ENCODE measurements around the gene LDLRAD4.

The LDLRAD4 gene

GRCh38 chr18:13336841-13337240, 118.3 kb downstream of the LDLRAD4 start:
- ATAC-seq, result no peak
- no peak for TF ChIP-seq GLIS3 (CRISPR knock-in tag; IDR thresholded peaks at IDR 0.05)

- TF ChIP-seq CSRNP3 (CRISPR knock-in tag; IDR thresholded peaks at IDR 0.05) (no peak), OSR1 (CRISPR knock-in tag; IDR thresholded peaks at IDR 0.05) (no peak), TSHZ2 (CRISPR knock-in tag; IDR thresholded peaks at IDR 0.05) (no peak), CSDC2 (CRISPR knock-in tag; IDR thresholded peaks at IDR 0.05) (no peak), TOX (CRISPR knock-in tag; IDR thresholded peaks at IDR 0.05; ENCODE audit: borderline replicate concordance) (no peak), ZFP3 (CRISPR knock-in tag; IDR thresholded peaks at IDR 0.05) (no peak), ZNF565 (CRISPR knock-in tag; conservative IDR thresholded peaks at IDR 0.05; ENCODE audit: low read depth) (no peak), TCF4 (CRISPR knock-in tag; IDR thresholded peaks at IDR 0.05; ENCODE audit: borderline replicate concordance) (no peak), ISL1 (CRISPR knock-in tag; IDR thresholded peaks at IDR 0.05) (no peak), ARNTL (CRISPR knock-in tag; IDR thresholded peaks at IDR 0.05; ENCODE audit: borderline replicate concordance, low read depth) (no peak), GLIS3 (CRISPR knock-in tag; IDR thresholded peaks at IDR 0.05) (no peak), SNAI2 (CRISPR knock-in tag; IDR thresholded peaks at IDR 0.05) (no peak), RARB (CRISPR knock-in tag; IDR thresholded peaks at IDR 0.05) (no peak), ZC3H10 (CRISPR knock-in tag; IDR thresholded peaks at IDR 0.05) (no peak), ESRRG (CRISPR knock-in tag; IDR thresholded peaks at IDR 0.05) (no peak), POU6F1 (CRISPR knock-in tag; IDR thresholded peaks at IDR 0.05; ENCODE audit: borderline replicate concordance, low read depth) (no peak), PPARA (CRISPR knock-in tag; IDR thresholded peaks at IDR 0.05; ENCODE audit: borderline replicate concordance) (no peak), ZNF8 (CRISPR knock-in tag; IDR thresholded peaks at IDR 0.05) (no peak)
- no peak for ATAC-seq
These were observed 118.8 kb downstream of the LDLRAD4 start for GRCh38 chr18:13337369-13337768.

GRCh38 chr18:13338318-13338717, 119.8 kb downstream of the LDLRAD4 start:
- TF ChIP-seq ZC3H10 (CRISPR knock-in tag; IDR thresholded peaks at IDR 0.05) (no peak), TCF4 (CRISPR knock-in tag; IDR thresholded peaks at IDR 0.05; ENCODE audit: borderline replicate concordance) (no peak), BACH2 (CRISPR knock-in tag; IDR thresholded peaks at IDR 0.05; ENCODE audit: borderline replicate concordance) (no peak), ZFP3 (CRISPR knock-in tag; IDR thresholded peaks at IDR 0.05) (no peak), ZFP30 (CRISPR knock-in tag; IDR thresholded peaks at IDR 0.05) (no peak), ZNF565 (CRISPR knock-in tag; conservative IDR thresholded peaks at IDR 0.05; ENCODE audit: low read depth) (no peak), TOX (CRISPR knock-in tag; IDR thresholded peaks at IDR 0.05; ENCODE audit: borderline replicate concordance) (no peak), TSHZ2 (CRISPR knock-in tag; IDR thresholded peaks at IDR 0.05) (no peak), CSRNP3 (CRISPR knock-in tag; IDR thresholded peaks at IDR 0.05) (no peak), CSDC2 (CRISPR knock-in tag; IDR thresholded peaks at IDR 0.05) (no peak)
- no peak for ATAC-seq

Measured in SK-N-SH treated with all-trans-retinoic acid at 6 μM for 48 hours (cell line).